ENCODE measurements around the gene AKT1.
A peak's percentile ranks its signal among the peaks of the same experiment; 100 is the strongest.

Gene AKT1

DNA sequence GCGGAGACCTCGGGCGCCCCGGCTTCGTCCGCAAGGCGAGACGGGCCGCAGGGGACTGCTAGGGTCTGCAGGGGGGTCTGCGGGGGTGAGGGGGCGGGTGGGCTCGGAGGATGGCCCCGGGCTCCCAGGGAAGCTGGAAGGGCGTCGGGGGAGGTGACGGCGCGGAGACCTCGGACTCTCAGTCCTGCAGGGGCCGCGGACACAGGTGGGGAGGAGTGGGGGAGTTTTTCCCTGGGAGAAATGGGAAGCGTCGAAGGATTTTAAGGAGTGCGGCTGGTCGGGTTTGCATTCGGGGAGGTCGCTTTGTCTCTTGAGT is 31.3 kb upstream of the AKT1 start:
- Histone ChIP-seq H3K9ac (ENCODE audit: low read depth, low read length) (no peak overlapping the region), H3K4me1 (ENCODE audit: insufficient read depth, low read length) (no peaks in the 10 kb centered on the region), H3K4me3 (ENCODE audit: low read length) (peak overlapping the region; percentile 53), H3K36me3 (ENCODE audit: insufficient read depth, low read length) (no peaks in the 10 kb centered on the region), H3K27ac (ENCODE audit: low read depth, low read length) (no peak overlapping the region), H3K9me3 (ENCODE audit: insufficient read depth, low read depth, low read length) (no peaks in the 10 kb centered on the region), H3K27me3 (ENCODE audit: insufficient read depth, low read length) (peaks cover 30% of the 10 kb centered on the region)
- 1% methylated on average over 27 of the region's 27 CpGs for WGBS

DNA sequence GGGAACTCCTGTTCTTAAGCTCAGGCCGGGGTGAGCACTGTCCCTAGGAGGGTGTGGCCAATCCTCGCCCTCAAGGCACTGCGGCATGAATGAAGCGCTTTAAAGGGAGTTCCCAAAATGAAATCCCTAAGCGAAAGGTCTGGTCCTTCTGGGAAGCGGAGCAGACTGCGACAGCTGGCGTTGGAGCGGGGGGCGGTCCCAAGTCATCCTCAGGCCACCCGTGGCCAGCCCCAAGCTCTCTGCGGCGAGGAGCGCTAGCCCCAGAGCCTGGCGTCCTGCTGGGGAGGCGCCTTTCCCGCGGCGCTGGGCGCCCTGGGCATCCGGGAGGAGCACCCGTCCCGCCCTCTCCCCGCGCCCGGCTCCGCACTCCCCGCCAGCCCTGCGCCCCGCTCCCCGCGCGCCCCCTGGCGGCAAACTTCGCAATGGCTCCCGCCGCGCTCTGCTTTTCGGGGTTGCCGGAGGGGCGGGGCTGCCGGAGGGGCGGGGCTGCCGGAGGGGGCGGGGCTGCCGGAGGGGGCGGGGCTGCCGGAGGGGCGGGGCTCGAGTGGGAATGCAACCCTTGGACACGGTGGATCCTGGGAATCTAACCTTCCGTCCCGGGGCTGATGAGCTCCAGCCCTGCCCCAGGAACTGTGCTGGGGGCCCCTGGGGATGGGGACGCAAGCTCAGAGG is 30.8 kb upstream of the AKT1 start:
- H3K27ac ChIP-seq (ENCODE audit: low read depth, low read length), result no peak overlapping the region
- under 1% methylated on average over 54 of the region's 54 CpGs for WGBS
- no peaks in the 10 kb centered on the region for H3K36me3 ChIP-seq (ENCODE audit: insufficient read depth, low read length)

DNA sequence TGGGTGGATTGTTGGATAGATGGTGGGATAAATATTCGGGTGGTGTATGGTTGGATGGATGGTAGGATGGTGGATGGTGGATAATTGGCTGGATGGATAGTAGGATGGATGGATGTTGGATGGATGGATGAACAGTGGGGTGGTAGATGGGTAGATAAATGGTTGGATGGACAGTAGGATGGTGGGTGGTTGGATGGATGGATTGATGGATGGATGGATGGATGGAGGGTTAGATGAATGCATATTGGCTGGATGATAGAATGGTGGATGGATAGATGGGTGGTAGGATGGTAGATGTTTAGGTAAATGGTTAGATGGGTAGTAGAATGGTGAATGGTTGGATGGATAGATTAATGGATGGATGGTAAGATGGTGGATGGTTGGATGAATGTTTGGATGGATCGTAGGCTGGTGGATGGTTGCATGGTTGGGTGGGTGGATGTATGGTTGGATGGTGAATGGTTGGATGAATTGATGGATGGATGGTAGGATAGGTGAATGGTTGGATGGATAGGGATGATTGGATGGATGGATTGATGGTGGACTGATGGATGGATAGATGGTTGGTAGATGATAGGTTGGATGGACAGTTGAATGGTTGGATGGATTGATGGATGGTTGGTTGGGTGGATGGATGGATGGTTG is 28.9 kb upstream of the AKT1 start:
- WGBS, result 92% methylated on average over 2 of the region's 2 CpGs
- H3K9me3 ChIP-seq (ENCODE audit: insufficient read depth, low read depth, low read length), result no peaks in the 10 kb centered on the region
- no peak overlapping the region for H3K9ac ChIP-seq (ENCODE audit: low read depth, low read length)
- no peaks in the 10 kb centered on the region for H3K36me3 ChIP-seq (ENCODE audit: insufficient read depth, low read length)
- no peaks in the 10 kb centered on the region for H3K4me1 ChIP-seq (ENCODE audit: insufficient read depth, low read length)
- peaks cover 30% of the 10 kb centered on the region for H3K27me3 ChIP-seq (ENCODE audit: insufficient read depth, low read length)
- no peak overlapping the region for H3K27ac ChIP-seq (ENCODE audit: low read depth, low read length)
- no peak overlapping the region for H3K4me3 ChIP-seq (ENCODE audit: low read length)

More for the DNA sequence above, 30.8 kb upstream of the AKT1 start:
- H3K27me3 ChIP-seq (ENCODE audit: insufficient read depth, low read length), result peaks cover 30% of the 10 kb centered on the region
- peak overlapping the region; percentile 81 for H3K4me3 ChIP-seq (ENCODE audit: low read length)
- H3K9ac ChIP-seq (ENCODE audit: low read depth, low read length), result no peak overlapping the region
- H3K4me1 ChIP-seq (ENCODE audit: insufficient read depth, low read length), result no peaks in the 10 kb centered on the region
- no peaks in the 10 kb centered on the region for H3K9me3 ChIP-seq (ENCODE audit: insufficient read depth, low read depth, low read length)

DNA sequence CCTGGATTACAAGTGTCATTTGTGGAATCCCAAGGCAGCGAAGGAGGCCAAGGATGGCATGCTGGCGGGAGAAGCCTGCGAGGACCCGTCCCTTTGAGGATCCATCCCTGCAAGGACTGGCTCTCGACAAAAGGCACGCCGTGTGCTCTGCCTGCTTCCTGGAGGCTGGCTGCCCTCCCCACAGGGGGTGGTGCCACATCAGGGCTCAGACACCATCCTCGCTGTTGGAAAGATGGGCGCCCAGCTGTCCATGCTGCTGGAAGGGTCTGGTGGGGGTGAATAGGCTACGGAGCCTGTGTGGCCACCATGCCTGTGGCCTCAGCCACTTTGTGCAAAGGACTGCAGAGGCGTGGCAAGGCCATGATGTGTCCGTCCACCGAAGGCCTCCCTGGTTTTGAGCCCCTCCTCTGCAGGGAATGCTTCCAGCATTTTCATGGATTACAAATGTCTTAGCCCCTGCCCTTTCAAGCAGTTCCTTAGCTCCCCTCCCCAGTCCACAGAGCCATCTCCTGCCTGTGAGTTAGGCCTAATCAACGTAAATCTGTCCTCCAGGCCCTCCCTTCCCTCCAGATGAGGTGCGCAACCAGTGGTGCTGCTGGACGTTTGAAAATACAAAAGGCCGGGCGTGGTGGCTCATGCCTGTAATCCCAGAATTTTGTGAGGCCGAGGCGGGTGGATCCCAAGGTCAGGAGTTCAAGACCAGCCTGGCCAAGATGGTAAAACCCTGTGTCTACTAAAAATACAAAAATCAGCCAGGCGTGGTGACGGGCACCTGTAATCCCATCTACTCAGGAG is 27.5 kb upstream of the AKT1 start:
- H3K36me3 ChIP-seq (ENCODE audit: insufficient read depth, low read length), result no peaks in the 10 kb centered on the region
- H3K27me3 ChIP-seq (ENCODE audit: insufficient read depth, low read length), result peaks cover 30% of the 10 kb centered on the region
- H3K27ac ChIP-seq (ENCODE audit: low read depth, low read length), result no peak overlapping the region
- no peak overlapping the region for H3K4me3 ChIP-seq (ENCODE audit: low read length)
- 87% methylated on average over 22 of the region's 22 CpGs for WGBS
- no peaks in the 10 kb centered on the region for H3K9me3 ChIP-seq (ENCODE audit: insufficient read depth, low read depth, low read length)
- no peak overlapping the region for H3K9ac ChIP-seq (ENCODE audit: low read depth, low read length)
- no peaks in the 10 kb centered on the region for H3K4me1 ChIP-seq (ENCODE audit: insufficient read depth, low read length)

DNA sequence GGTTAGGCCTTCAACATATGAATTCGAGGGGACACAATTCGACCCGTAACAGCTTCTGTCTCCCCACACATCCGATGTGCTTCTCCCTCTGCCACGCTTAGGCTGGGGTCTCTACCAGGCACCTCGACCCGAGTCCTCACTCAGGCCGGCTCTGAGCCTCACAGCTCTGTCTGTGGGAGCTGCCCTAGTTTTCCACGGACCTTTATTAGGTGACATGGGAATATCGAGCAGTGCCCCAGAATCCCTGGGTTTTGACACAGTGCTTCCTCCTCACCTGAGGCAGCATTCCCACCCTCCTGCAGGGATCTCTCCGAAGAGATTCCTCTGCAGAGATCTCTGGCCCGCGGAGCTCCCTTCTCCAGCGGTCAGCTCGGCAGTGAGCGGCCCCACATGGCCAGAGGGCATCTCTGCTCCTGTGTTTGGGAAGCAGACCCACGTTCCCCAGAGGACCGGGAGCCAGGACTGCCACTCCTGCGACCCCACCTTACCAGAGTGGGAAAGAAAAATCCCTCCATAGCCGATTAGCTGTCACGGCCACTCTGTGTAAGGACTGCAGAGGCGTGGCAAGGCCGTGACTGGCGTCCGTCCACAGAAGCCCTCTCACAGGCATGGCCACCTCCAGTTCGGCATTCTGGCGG is 26.5 kb upstream of the AKT1 start:
- H3K4me3 ChIP-seq (ENCODE audit: low read length), result no peak overlapping the region
- WGBS, result 88% methylated on average over 27 of the region's 27 CpGs
- H3K4me1 ChIP-seq (ENCODE audit: insufficient read depth, low read length), result no peaks in the 10 kb centered on the region
- H3K9me3 ChIP-seq (ENCODE audit: insufficient read depth, low read depth, low read length), result no peaks in the 10 kb centered on the region
- no peaks in the 10 kb centered on the region for H3K36me3 ChIP-seq (ENCODE audit: insufficient read depth, low read length)
- no peak overlapping the region for H3K27ac ChIP-seq (ENCODE audit: low read depth, low read length)
- H3K9ac ChIP-seq (ENCODE audit: low read depth, low read length), result no peak overlapping the region
- peaks cover 26% of the 10 kb centered on the region for H3K27me3 ChIP-seq (ENCODE audit: insufficient read depth, low read length)

DNA sequence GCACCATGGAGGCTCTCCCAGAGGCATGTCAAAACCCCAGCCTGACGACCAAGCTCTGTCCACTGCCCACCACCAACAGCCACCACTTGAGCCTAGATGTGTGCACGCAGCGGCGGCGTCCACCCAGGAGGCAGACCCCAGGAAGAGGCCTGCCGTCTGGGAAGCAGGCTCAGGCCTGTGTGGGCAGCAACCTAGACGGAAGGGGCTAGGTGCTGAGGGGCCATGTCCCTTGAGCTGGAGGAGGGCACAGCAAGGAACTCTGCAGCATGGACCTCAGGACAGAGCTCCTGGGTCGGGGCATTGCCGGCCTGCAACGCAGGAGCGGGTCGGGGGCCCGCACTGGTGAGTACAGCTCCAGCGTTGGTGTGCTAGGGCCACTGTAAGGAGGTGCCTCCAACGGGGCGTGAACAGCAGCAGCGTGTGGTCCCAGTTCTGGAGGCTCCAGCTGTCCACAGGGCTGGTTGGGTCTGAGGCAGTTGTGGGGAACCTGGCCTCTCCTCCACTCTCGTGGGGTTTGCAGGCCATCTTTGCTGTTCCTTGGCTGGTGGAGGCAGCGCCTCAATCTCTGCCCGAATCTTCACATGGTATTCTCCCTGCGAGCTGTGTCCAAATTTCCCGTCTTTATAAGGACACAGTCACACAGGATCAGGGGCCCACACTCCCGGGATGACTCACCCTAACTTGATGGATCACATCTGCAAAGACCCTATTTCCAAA is 25.8 kb upstream of the AKT1 start:
- WGBS, result 87% methylated on average over 23 of the region's 23 CpGs
- no peak overlapping the region for H3K27ac ChIP-seq (ENCODE audit: low read depth, low read length)
- H3K9me3 ChIP-seq (ENCODE audit: insufficient read depth, low read depth, low read length), result no peaks in the 10 kb centered on the region
- no peaks in the 10 kb centered on the region for H3K36me3 ChIP-seq (ENCODE audit: insufficient read depth, low read length)
- no peak overlapping the region for H3K4me3 ChIP-seq (ENCODE audit: low read length)
- no peak overlapping the region for H3K9ac ChIP-seq (ENCODE audit: low read depth, low read length)
- no peaks in the 10 kb centered on the region for H3K4me1 ChIP-seq (ENCODE audit: insufficient read depth, low read length)
- peaks cover 29% of the 10 kb centered on the region for H3K27me3 ChIP-seq (ENCODE audit: insufficient read depth, low read length)

DNA sequence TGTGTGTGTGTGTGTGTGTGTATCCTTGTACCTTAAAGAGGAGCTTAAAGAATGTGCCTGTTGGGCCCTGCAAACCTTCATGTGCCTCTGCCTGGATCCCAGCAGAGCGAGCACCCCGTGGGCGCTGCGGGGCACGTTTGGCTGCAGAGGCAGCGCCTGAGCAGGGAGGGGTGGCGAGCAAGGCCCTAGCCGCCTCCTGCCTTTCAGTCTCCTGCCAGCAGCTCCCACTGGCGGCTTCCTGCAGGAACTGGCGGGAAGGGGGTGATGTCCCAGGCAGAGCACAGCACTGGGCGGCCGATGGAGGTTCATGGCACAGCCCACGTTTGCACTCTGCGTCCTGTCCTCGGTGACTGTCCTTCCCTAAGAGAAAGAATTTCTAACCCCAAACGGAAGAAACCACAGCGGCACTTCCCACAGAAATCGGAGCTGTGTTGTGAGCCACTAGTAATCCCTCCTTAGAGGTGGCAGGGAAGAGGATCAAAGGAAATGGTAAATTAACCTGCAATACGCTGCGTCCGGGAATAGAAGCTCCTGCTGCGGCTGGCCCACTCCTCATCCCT is 25.2 kb upstream of the AKT1 start:
- whole genome bisulfite sequencing, result 26% methylated on average over 21 of the region's 22 CpGs
- H3K9me3 ChIP-seq (ENCODE audit: insufficient read depth, low read depth, low read length), result no peaks in the 10 kb centered on the region
- no peaks in the 10 kb centered on the region for H3K4me1 ChIP-seq (ENCODE audit: insufficient read depth, low read length)
- H3K27ac ChIP-seq (ENCODE audit: low read depth, low read length), result no peak overlapping the region
- H3K4me3 ChIP-seq (ENCODE audit: low read length), result no peak overlapping the region
- no peaks in the 10 kb centered on the region for H3K36me3 ChIP-seq (ENCODE audit: insufficient read depth, low read length)
- peaks cover 24% of the 10 kb centered on the region for H3K27me3 ChIP-seq (ENCODE audit: insufficient read depth, low read length)
- H3K9ac ChIP-seq (ENCODE audit: low read depth, low read length), result no peak overlapping the region

DNA sequence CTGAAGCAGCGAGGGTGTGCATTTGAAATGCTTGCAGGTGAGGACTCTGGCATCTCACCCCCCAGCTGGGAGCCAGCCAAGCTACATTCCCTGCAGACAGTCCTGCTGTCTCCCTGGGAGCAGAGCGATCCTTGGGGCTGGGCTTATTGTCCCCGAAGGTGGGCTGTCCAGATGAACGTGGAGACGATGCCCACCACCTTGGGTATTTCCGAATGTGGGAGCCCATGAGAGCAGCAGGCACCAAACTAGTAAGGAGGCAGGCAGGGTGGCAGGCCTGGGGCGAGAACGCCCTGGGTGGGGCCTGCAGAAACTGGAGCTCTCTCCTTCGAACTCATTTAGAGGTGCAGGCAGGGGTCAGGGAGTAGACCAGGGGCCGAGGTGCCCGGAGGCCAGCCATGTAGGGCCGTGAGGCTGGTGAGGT is 23.8 kb upstream of the AKT1 start:
- H3K36me3 ChIP-seq (ENCODE audit: insufficient read depth, low read length), result no peaks in the 10 kb centered on the region
- WGBS, result 92% methylated on average over 12 of the region's 12 CpGs
- H3K4me3 ChIP-seq (ENCODE audit: low read length), result no peak overlapping the region
- no peak overlapping the region for H3K9ac ChIP-seq (ENCODE audit: low read depth, low read length)
- H3K4me1 ChIP-seq (ENCODE audit: insufficient read depth, low read length), result no peaks in the 10 kb centered on the region
- H3K27me3 ChIP-seq (ENCODE audit: insufficient read depth, low read length), result peaks cover 11% of the 10 kb centered on the region
- no peak overlapping the region for H3K27ac ChIP-seq (ENCODE audit: low read depth, low read length)
- no peaks in the 10 kb centered on the region for H3K9me3 ChIP-seq (ENCODE audit: insufficient read depth, low read depth, low read length)

DNA sequence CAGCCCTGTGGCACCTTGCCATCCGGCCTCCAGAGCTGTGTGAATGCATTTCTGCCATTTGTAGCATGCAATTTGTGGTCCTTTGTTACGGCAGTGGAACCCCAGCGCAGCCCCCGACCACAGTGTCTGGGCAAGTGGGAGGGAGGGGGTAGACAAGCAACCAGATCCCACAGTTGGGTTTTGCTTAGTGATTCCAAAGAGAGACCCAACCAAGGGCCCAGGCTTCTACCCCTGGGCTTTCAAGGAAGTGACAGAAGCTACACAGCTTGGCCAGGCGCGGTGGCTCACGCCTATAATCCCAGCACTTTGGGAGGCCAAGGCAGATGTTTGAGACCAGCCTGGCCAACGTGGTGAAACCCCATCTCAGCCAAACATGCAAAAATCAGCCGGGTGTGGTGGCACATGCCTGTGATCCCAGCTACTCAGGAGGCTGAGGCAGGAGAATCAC is 23.2 kb upstream of the AKT1 start:
- no peaks in the 10 kb centered on the region for H3K36me3 ChIP-seq (ENCODE audit: insufficient read depth, low read length)
- H3K27ac ChIP-seq (ENCODE audit: low read depth, low read length), result no peak overlapping the region
- peaks cover 7% of the 10 kb centered on the region for H3K27me3 ChIP-seq (ENCODE audit: insufficient read depth, low read length)
- WGBS, result 93% methylated on average over 9 of the region's 9 CpGs
- H3K4me3 ChIP-seq (ENCODE audit: low read length), result no peak overlapping the region
- H3K4me1 ChIP-seq (ENCODE audit: insufficient read depth, low read length), result no peaks in the 10 kb centered on the region
- no peaks in the 10 kb centered on the region for H3K9me3 ChIP-seq (ENCODE audit: insufficient read depth, low read depth, low read length)
- H3K9ac ChIP-seq (ENCODE audit: low read depth, low read length), result no peak overlapping the region

DNA sequence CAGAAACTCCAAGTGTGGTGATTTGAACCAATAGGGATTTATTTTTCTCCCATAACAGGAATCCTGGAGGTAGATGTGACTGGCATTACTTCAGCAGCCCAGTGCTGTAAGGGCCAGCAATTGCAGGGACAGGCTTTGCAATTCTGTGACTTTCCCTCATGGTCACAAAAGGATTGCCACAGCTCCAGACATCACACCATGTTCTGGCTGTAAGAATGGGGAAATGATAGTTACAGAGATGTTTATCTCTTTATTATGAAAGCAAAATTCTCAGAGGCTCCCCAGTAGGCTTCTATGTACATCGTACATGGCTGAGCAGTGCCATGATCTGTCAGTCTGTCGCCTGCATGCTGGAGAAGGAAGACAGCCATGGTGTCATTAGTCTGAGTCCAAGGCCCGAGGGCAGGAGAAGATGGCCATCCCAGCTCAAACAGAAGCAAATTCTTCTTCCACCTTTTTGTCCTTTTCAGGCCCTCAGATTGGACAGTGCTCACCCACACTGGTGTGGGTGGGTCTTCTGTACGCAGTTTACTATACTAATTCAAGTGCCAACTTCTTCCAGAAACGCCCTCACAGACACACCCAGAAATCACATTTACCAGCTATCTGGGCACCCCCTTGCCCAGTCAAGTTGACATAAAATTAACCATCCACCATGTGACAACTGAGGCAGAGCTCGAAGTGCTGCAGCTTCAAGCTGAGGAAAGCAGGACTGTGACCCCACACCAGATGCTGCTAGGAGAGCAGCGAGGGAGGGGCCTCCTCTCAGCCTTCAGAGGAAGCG is 22.6 kb upstream of the AKT1 start:
- no peak overlapping the region for H3K9ac ChIP-seq (ENCODE audit: low read depth, low read length)
- H3K9me3 ChIP-seq (ENCODE audit: insufficient read depth, low read depth, low read length), result no peaks in the 10 kb centered on the region
- no peak overlapping the region for H3K4me3 ChIP-seq (ENCODE audit: low read length)
- H3K27ac ChIP-seq (ENCODE audit: low read depth, low read length), result no peak overlapping the region
- WGBS, result 94% methylated on average over 8 of the region's 8 CpGs
- no peaks in the 10 kb centered on the region for H3K4me1 ChIP-seq (ENCODE audit: insufficient read depth, low read length)
- no peaks in the 10 kb centered on the region for H3K36me3 ChIP-seq (ENCODE audit: insufficient read depth, low read length)
- peaks cover 7% of the 10 kb centered on the region for H3K27me3 ChIP-seq (ENCODE audit: insufficient read depth, low read length)
